Parathyroid adenoma (tissue), 2 donors: ENCODE data around the gene ATF6.

Experiments used
- H2AFZ ChIP-seq: fragments of 300-600 bp; sonication (generic); one replicate; pipeline ENCODE4 v1.7.0; 2017; ENCODE audit warnings: antibody characterized with exemption, mild to moderate bottlenecking
- H3K27ac ChIP-seq: fragments of 300-600 bp; sonication (generic); one replicate; pipeline ENCODE4 v1.7.0; 2017
- H3K27me3 ChIP-seq: fragments of 300-600 bp; sonication (generic); one replicate; pipeline ENCODE4 v1.7.0; 2017; ENCODE audit warnings: low read length; ENCODE audit not compliant: control insufficient read depth, insufficient read depth
- H3K36me3 ChIP-seq: fragments of 300-600 bp; sonication (generic); one replicate; pipeline ENCODE4 v1.7.0; 2017; ENCODE audit warnings: low read length; ENCODE audit not compliant: control insufficient read depth, insufficient read depth
- H3K4me1 ChIP-seq: fragments of 300-600 bp; sonication (generic); one replicate; pipeline ENCODE4 v1.7.0; 2017; ENCODE audit warnings: control low read depth
- H3K4me2 ChIP-seq: fragments of 300-600 bp; sonication (generic); one replicate; pipeline ENCODE4 v1.7.0; 2017; ENCODE audit warnings: low read length
- H3K4me3 ChIP-seq: fragments of 300-600 bp; sonication (generic); one replicate; pipeline ENCODE4 v1.7.0; 2017; ENCODE audit warnings: low read depth, low read length
- H3K79me2 ChIP-seq: fragments of 300-600 bp; sonication (generic); one replicate; pipeline ENCODE4 v1.7.0; 2017; ENCODE audit warnings: control low read depth
- H3K9ac ChIP-seq: fragments of 300-600 bp; sonication (generic); one replicate; pipeline ENCODE4 v1.7.0; 2017; ENCODE audit warnings: mild to moderate bottlenecking
- H3K9me3 ChIP-seq: fragments of 300-600 bp; sonication (generic); one replicate; pipeline ENCODE4 v1.7.0; 2017; ENCODE audit warnings: low read length; ENCODE audit not compliant: control insufficient read depth
- TF ChIP-seq, protein P1 (sequence below): fragments of 300-600 bp; sonication (generic); IDR thresholded peaks from one replicate; pipeline ENCODE4 v1.7.0; 2017; ENCODE audit warnings: antibody characterized with exemption, mild to moderate bottlenecking
- donor health status: primary hyperparathyroidism.

ATF6 gene

DNA sequence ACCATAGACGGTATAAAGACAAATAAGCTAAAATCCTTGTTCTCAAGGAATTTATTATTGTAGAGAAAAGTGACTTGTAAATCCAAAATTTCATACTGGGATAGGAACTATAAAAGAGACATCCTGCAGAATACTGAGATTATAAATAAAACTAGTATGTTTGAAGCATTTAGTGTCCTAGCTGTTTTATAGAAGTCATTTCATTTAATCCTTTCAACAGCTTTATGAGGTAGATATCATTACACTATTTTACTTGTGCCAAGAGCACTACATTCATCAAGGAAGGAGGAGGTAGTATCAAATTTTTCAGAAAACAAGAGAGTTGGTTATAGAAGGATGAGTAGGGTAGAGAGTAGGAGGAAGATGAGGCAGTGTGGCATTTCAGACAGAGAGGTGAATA is 119.6 kb downstream of the ATF6 start:
- Histone ChIP-seq H3K4me3 (no peak overlapping the region), H3K79me2 (no peaks in the 10 kb centered on the region), H3K4me2 (no peak overlapping the region), H3K27ac (no peak overlapping the region), H3K27me3 (no peaks in the 10 kb centered on the region), H3K9ac (no peak overlapping the region), H3K9me3 (no peaks in the 10 kb centered on the region), H3K36me3 (no peaks in the 10 kb centered on the region), H2AFZ (no peak overlapping the region), H3K4me1 (no peaks in the 10 kb centered on the region)
- TF ChIP-seq, protein P1, sequence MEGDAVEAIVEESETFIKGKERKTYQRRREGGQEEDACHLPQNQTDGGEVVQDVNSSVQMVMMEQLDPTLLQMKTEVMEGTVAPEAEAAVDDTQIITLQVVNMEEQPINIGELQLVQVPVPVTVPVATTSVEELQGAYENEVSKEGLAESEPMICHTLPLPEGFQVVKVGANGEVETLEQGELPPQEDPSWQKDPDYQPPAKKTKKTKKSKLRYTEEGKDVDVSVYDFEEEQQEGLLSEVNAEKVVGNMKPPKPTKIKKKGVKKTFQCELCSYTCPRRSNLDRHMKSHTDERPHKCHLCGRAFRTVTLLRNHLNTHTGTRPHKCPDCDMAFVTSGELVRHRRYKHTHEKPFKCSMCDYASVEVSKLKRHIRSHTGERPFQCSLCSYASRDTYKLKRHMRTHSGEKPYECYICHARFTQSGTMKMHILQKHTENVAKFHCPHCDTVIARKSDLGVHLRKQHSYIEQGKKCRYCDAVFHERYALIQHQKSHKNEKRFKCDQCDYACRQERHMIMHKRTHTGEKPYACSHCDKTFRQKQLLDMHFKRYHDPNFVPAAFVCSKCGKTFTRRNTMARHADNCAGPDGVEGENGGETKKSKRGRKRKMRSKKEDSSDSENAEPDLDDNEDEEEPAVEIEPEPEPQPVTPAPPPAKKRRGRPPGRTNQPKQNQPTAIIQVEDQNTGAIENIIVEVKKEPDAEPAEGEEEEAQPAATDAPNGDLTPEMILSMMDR: no peak

GRCh38 chr1:161886589-161886988 is 120.5 kb downstream of the ATF6 start:
- no peaks in the 10 kb centered on the region for H3K36me3 ChIP-seq
- no peak overlapping the region for H3K4me3 ChIP-seq
- H3K4me2 ChIP-seq: no peak overlapping the region
- no peak overlapping the region for H2AFZ ChIP-seq
- H3K79me2 ChIP-seq: no peaks in the 10 kb centered on the region
- no peaks in the 10 kb centered on the region for H3K27me3 ChIP-seq
- no peak overlapping the region for H3K9ac ChIP-seq
- no peaks in the 10 kb centered on the region for H3K9me3 ChIP-seq
- no peaks in the 10 kb centered on the region for H3K4me1 ChIP-seq
- no peak overlapping the region for H3K27ac ChIP-seq
- TF ChIP-seq, protein P1: no peak

DNA sequence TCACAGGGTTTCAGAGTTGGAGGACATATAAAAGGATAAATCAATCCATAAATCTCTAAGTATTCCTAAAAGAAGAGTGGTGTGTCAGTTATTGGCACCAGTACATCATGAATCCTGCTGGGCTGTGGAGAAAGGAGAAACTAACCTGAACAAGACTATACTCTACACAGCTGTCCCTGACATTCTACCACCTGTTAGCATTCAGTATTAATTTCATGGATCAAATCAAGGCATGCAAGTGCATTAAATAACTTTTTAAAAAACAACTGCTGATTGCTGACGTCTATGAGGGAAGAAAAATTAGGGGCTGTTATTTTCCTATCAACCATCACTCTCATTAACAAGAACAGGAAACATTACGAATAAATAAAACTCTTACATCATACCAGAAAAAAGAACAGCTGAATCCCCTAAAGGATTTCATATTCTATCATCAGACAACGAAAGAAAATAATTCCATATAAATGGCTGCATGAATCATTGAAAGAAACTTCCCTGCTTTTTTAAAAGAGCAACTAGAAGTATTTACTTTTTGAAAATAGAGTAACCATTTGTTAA is 121.7 kb downstream of the ATF6 start:
- H3K27ac ChIP-seq: no peak overlapping the region
- H3K4me2 ChIP-seq: no peak overlapping the region
- H3K79me2 ChIP-seq: no peaks in the 10 kb centered on the region
- no peak overlapping the region for H3K9ac ChIP-seq
- no peaks in the 10 kb centered on the region for H3K4me1 ChIP-seq
- no peaks in the 10 kb centered on the region for H3K36me3 ChIP-seq
- TF ChIP-seq, protein P1: no peak
- H3K27me3 ChIP-seq: no peaks in the 10 kb centered on the region
- H3K4me3 ChIP-seq: no peak overlapping the region
- no peaks in the 10 kb centered on the region for H3K9me3 ChIP-seq
- no peak overlapping the region for H2AFZ ChIP-seq

GRCh38 chr1:161890574-161890973 is 124.5 kb downstream of the ATF6 start:
- no peak overlapping the region for H3K9ac ChIP-seq
- H2AFZ ChIP-seq: no peak overlapping the region
- no peak overlapping the region for H3K4me2 ChIP-seq
- TF ChIP-seq, protein P1: no peak
- no peaks in the 10 kb centered on the region for H3K27me3 ChIP-seq
- H3K36me3 ChIP-seq: no peaks in the 10 kb centered on the region
- no peak overlapping the region for H3K4me3 ChIP-seq
- H3K9me3 ChIP-seq: no peaks in the 10 kb centered on the region
- no peaks in the 10 kb centered on the region for H3K79me2 ChIP-seq
- H3K27ac ChIP-seq: no peak overlapping the region
- no peaks in the 10 kb centered on the region for H3K4me1 ChIP-seq

DNA sequence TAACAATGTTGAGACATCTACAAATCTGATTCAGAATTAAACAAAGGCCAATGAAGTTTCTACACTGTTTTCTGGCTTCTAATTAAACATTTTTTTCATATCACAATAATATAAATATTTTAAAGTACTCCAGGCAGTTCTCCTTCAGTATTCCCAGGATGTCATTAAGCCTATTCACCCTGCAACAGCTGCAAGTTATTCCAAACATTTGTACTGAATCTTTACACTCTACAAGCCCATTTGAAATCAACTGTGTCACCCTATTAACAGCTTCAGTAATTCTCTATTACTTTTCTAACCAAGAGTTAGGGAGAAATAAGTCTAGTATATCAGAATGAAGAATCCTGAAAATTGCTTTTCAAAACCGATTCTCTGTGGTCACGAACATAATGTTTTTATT is 133.0 kb downstream of the ATF6 start:
- Histone ChIP-seq H3K4me1 (no peaks in the 10 kb centered on the region), H3K27me3 (no peaks in the 10 kb centered on the region), H3K4me2 (no peak overlapping the region), H3K36me3 (no peaks in the 10 kb centered on the region), H3K9me3 (no peaks in the 10 kb centered on the region), H2AFZ (no peak overlapping the region), H3K9ac (no peak overlapping the region), H3K79me2 (no peaks in the 10 kb centered on the region), H3K4me3 (no peak overlapping the region), H3K27ac (no peak overlapping the region)
- TF ChIP-seq, protein P1: no peak
